GM19099 (cell line): ENCODE measurements around the gene GALR2.

Experiments used
- POLR2A ChIP-seq: IDR thresholded peaks from 3 replicates; pipeline ENCODE4 v1.6.1; 2011; ENCODE audit warnings: low read depth; ENCODE audit not compliant: insufficient read length; ENCODE audit errors: extremely low read depth

The GALR2 gene

GRCh38 chr17:76086384-76086783 is 11.8 kb downstream of the GALR2 start:
- no peak for TF ChIP-seq POLR2A

GRCh38 chr17:76087531-76087930 is 12.9 kb downstream of the GALR2 start:
- no peak for TF ChIP-seq POLR2A

GRCh38 chr17:76088041-76088867 is 13.7 kb downstream of the GALR2 start:
- TF ChIP-seq POLR2A: no peak

- TF ChIP-seq POLR2A: no peak
These were observed 14.4 kb downstream of the GALR2 start for GRCh38 chr17:76088868-76089576.

GRCh38 chr17:76089680-76090516 is 15.3 kb downstream of the GALR2 start:
- no peak for TF ChIP-seq POLR2A

- TF ChIP-seq POLR2A: no peak
These were observed 16.0 kb downstream of the GALR2 start for GRCh38 chr17:76090517-76091129.

- TF ChIP-seq POLR2A: no peak
These were observed 17.1 kb downstream of the GALR2 start for GRCh38 chr17:76091526-76092286.

- no peak for TF ChIP-seq POLR2A
These were observed 18.2 kb downstream of the GALR2 start for GRCh38 chr17:76092526-76093413.

- no peak for TF ChIP-seq POLR2A
These were observed 19.5 kb downstream of the GALR2 start for GRCh38 chr17:76094046-76094445.

- TF ChIP-seq POLR2A: no peak
These were observed 21.4 kb downstream of the GALR2 start for GRCh38 chr17:76095943-76096342.

- no peak for TF ChIP-seq POLR2A
These were observed 23.2 kb downstream of the GALR2 start for GRCh38 chr17:76097716-76098295.

- no peak for TF ChIP-seq POLR2A
These were observed 28.3 kb downstream of the GALR2 start for GRCh38 chr17:76102944-76103273.
